Stomach (tissue), 4 donors: ENCODE measurements around the gene GDNF.

ENCODE experiments used
- CTCF ChIP-seq, 7 experiments: fragments of 450-650 bp in 4 of 7; fragments of 200-600 bp in 3 of 7; sonication (generic) in 3 of 7; IDR thresholded peaks; one replicate each; pipeline ENCODE4 v1.5.1; 2016 to 2019; ENCODE audit warnings: antibody characterized with exemption in 7 of 7, control low read depth in 2 of 7, mild to moderate bottlenecking in 1 of 7
- EP300 ChIP-seq: sonication (generic); formaldehyde crosslinking; IDR thresholded peaks from one replicate; pipeline ENCODE4 v1.6.1; 2017; ENCODE audit warnings: antibody characterized with exemption
- POLR2A ChIP-seq, 4 donors: fragments of 450-650 bp; IDR thresholded peaks; one replicate each; pipeline ENCODE4 v1.6.1; 2016; ENCODE audit warnings: antibody characterized with exemption in 4 of 4, control low read depth in 2 of 4, mild to moderate bottlenecking in 1 of 4, moderate library complexity in 1 of 4
- POLR2AphosphoS5 ChIP-seq, 3 donors: sonication (generic); formaldehyde crosslinking; IDR thresholded peaks; one replicate each; pipeline ENCODE4 v1.6.1; 2016; ENCODE audit warnings: antibody characterized with exemption in 3 of 3

- TF ChIP-seq CTCF (IDR thresholded peaks at IDR 0.05) (no peak), EP300 (no peak), POLR2A (IDR thresholded peaks at IDR 0.05) (no peak), POLR2AphosphoS5 (IDR thresholded peaks at IDR 0.05) (no peak)
Observed at GRCh38 chr5:37888476-37888875, 48.6 kb upstream of the GDNF start.
